ENCODE results near the gene CDKN2AIPNL.
"Not testable (repeated sequence)": the region's sequence is repeated elsewhere in the genome, so short reads cannot be mapped to it uniquely, and the experiment has no call there.

CDKN2AIPNL gene

DNA sequence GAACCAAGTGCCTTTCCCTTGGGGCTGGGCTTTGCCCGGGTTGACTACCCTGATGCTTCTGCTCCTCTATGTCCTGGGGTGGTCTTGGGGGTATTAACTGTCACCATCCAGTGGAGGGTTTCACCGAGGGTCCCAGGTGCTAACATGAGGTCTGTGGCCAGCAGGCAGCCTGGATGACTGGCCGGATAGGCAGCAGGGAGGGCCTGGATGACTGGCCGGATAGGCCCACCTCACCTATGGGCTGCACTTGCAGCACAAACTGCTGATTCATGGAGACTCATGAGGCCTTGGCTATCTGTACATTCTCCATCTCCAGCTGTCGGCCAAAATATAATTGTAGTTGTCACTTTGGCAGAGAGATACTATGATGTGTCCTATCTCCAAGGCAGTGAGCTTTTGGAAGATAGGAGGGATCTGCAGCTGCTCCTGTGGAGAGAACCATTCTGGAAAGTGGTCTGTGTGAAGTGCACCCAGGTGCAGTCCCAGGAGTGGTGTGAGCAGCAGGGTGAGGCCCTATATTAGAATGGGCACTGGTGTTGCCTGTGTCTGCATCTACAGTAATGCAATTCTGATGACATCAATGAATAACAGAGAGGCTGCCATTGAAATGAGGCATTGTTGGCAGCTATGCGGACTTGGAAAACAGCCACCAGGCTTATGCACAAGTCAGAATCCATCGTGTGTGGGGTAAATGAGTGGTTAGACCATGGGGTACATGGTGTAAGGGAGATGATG lies 26.3 kb upstream of the CDKN2AIPNL start:
- no peak for DNase-seq

DNA sequence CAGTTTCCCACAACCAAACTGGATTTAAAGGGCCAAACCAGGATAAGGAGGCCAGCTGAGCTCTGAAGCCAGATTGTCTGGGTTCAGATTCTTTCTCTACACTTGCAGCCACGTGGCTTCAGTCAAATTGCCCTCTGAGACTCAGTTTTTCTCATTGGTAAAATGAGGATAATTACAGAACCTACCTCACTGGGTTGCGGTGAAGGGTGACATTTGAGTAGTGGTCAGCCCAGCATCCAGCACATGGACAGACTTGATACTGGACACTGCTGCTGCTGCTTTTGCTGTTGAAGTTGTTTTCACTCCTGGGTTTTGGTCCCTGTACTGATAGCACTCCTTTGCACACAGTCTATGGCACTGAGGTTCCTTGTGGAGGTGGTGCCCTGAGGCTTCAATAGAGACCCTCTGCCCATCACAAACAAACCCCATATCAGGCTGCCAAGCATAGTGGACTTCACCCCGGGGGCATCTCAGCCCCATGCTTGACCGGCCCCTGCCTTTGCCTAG lies 25.7 kb upstream of the CDKN2AIPNL start:
- DNase-seq = no peak

DNA sequence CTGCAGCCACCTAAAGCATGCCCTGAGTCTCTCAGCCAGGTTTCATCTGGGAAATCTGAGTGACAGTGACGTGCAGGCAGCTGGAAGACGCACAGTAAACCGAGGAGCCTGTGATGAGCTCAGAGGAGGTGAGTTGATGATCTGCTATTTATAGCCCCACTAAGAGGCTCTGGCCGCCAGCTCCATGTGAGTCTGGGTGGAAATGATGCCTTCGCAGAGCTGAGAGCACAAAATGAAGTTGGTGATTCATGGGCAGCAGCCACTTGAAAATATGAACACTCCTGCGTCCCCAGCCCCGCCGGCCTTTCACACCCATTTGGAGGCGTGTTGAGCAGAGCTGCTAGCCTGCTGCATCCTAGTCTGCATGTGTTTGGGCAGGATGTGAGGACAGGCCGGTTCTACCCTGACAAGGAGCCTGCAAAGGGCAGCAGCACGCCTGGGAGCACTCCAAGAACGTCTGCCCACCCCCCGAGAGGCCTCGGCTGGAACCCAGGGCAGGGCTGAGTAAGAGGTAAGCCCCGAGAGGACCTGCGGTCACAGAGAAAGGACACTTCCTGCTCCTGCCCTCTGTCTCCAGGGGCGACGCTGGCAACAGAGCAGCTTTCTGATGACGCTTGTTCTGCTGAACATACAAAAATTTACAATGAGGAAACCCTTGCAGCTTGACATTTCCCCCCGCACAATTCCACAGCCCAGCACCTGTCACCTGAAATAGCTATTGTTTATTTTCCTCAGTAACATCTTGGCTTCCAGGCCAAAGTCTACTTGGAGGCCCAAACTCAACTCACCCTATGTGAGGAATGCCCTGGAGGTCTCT lies 25.1 kb upstream of the CDKN2AIPNL start:
- no peak for DNase-seq

GRCh38 chr5:134435560-134435959 lies 23.9 kb upstream of the CDKN2AIPNL start:
- no peak for DNase-seq

DNA sequence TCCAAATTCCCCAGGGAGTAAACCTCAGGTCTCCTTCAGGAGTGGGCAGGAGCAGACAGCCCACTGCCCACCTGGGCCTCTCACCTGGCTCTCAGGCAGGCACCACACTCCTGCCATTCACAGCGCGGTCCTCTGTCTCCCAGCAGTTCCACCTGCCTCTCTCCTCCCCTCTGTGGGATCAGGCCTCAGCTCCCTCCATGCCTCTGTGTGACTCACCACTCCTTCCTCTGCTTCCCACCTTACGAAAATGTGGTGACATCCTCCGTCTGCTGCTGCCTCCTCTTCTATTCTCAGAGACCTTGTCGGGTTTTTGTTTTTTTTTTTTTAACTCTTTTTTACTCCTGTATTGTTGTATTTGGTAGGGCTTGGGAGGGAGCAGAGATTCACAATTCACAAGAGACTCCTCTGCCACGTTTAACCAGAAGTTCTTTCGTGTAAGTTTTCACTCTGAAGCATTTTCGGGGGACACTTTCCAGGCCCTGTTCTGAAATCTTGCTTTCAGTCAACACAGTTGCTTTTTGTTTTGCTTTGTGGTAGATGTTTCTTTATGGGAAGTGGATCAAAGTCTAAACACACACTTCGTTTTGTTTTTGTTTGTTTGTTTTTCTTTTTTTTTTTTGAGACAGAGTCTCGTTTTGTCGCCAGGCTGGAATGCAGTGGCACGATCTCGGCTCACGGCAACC lies 21.1 kb upstream of the CDKN2AIPNL start:
- DNase-seq = no peak

DNA sequence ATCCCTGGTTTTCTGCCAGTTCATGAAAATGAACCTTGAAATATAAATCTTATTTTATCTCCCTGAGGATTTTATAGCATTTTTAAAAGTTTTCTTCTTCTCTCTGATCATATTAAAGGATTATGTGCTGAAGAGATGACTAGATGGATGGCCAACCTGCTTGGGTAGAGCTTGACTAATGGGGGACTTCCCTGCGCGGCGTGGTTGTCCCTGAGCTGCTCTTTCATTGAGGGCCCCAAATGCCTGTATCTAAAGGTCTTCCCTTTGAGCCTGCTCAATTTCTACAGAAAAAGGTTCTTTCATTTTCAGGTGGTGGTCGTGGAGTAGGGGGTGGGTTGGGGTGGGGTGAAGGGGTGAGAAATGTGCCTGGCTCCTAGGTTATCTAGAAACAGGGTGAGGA lies 20.5 kb upstream of the CDKN2AIPNL start:
- no peak for DNase-seq

GRCh38 chr5:134430001-134430569 lies 18.4 kb upstream of the CDKN2AIPNL start:
- DNase-seq = no peak

DNA sequence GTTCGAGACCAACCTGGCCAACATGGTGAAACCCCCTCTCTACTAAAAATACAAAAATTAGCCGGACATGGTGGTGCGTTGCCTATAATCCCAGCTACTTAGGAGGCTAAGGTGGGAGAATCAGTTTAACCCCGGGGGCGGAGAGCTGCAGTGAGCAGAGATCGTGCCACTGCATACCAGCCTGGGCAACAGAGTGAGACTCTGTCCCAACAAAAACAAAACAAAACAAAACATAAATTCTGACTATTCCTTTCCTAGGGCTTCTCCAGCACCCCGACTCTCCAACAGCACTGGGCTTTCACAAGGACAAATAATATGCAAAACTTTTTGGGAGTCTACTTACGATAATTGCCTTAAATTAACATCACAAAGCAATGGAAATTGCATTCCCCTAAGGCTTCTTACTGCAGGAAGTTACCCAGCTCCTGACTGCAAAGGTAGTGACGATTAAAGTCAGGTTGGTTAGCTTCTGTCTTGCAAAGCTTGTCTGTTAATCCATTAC lies 15.9 kb upstream of the CDKN2AIPNL start:
- no peak for DNase-seq

GRCh38 chr5:134426361-134426760 lies 14.7 kb upstream of the CDKN2AIPNL start:
- no peak for DNase-seq

GRCh38 chr5:134423376-134423775 lies 11.7 kb upstream of the CDKN2AIPNL start:
- no peak for DNase-seq

DNA sequence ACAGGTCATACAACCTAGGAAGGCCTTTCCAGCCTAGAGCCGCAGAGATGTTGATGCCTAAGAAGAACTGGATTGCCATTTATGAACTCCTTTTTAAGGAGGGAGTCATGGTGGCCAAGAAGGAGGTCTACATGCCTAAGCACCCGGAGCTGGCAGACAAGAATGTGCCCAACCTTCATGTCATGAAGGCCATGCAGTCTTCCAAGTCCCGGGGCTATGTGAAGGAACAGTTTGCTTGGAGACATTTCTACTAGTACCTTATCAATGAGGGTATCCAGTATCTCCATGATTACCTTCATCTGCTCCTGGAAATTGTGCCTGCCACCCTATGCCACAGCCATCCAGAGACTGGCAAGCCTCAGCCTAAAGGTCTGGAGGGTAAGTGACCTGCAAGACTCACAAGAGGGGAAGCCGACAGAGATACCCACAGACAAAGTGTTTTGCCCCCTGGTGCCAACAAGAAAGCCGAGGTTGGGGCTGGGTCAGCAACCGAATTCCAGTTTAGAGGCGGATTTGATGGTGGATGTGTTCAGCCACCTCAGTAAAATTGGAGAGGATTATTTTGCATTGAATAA lies 11.2 kb upstream of the CDKN2AIPNL start:
- DNase-seq = no peak

GRCh38 chr5:134421038-134421437 lies 9.4 kb upstream of the CDKN2AIPNL start:
- DNase-seq = not testable (repeated sequence)

DNA sequence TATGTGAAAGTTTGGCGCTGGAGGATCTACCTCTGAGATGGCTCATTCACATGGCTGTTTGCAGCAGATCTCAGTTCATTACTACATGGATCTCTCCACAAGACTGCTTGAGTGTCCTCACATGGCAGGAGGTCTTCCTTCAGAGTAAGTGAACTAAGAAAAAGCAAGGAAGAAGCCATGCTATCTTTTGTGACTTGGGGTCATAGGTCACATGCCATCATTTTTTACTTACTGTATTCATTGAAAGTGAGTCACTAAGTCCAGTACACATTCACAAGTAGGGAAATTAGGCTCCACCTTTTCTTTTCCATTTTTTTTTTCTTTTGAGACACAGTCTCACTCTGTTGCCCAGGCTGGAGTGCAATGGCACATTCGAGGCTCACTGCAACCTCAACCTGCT lies 8.7 kb upstream of the CDKN2AIPNL start:
- no peak for DNase-seq

GRCh38 chr5:134418958-134419357 lies 7.3 kb upstream of the CDKN2AIPNL start:
- no peak for DNase-seq

DNA sequence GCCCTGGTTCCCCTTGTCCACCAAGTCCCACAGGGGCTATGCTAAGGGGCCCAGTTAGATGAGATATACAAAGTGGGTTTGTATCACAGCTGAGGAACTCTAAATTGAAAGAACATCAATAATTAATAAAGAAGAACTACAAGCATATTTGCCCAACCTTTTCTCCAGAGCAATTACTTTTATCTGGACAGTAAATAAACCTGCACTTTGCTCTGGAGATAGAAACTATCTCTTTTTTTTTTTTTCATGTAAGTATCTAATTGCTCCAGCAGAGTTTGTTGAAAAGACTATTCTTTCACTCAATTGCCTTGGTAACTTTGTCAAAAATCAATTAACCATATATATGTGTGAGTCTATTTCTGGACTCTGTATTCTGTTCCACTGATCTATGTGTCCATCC lies 6.0 kb upstream of the CDKN2AIPNL start:
- DNase-seq = no peak

- no peak for DNase-seq
These were observed 1.4 kb upstream of the CDKN2AIPNL start for GRCh38 chr5:134413046-134413445.

DNA sequence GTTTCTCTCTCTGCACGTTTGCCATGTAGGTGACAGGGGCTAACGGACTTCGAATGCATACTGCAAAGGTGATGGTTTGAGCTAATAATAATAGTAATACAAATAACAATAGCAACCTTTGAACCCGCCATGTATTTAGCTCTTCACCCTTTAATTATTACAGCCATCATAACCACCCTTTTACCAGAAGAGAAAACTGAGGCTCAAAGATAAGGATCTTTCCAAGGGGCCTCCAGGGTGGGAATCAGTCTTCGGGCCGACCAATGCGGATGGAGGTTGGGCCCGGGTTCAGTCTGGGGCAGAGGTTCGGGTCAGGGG lies 494 bp downstream of the CDKN2AIPNL start:
- no peak for DNase-seq

GRCh38 chr5:134410822-134411221 lies 859 bp downstream of the CDKN2AIPNL start:
- no peak for DNase-seq

DNA sequence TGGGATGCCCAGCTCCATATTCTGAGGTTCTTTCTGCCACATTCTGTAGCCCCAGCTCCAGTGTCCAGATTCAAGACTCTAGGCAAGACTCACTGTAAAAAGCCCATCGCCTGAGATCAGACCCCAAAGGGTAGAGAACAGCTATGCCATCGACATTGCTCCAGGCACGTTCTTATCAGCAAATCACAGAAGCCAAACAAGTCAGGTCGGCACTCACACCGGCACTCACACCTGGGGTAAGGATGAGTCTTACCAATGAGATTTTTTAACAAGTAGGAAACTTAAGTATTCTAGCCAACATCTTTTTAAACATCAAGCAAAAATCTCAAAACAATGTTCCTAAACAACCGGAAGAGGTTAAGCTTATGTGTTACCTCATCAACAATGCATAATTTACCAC lies 2.4 kb downstream of the CDKN2AIPNL start:
- no peak for DNase-seq

DNA sequence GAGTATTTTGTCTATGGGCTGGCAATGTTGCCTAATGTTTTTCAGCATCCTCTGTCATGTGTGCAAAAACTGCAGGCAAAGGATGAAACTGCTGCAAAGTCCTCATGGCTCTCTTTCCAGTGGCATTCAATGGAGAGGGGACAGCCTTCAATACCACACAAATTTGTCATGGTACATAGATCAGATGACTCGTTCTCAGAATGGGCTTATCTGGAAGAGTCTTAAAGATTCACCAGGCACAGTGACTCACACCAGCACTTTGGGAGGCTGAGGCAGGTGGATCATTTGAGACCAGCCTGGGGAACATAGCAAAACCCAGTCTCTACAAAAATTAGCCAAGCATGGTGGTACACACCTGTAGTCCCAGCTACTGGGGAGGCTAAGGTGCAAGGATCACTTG lies 5.3 kb downstream of the CDKN2AIPNL start:
- no peak for DNase-seq

GRCh38 chr5:134403951-134404350 lies 7.7 kb downstream of the CDKN2AIPNL start:
- no peak for DNase-seq

DNA sequence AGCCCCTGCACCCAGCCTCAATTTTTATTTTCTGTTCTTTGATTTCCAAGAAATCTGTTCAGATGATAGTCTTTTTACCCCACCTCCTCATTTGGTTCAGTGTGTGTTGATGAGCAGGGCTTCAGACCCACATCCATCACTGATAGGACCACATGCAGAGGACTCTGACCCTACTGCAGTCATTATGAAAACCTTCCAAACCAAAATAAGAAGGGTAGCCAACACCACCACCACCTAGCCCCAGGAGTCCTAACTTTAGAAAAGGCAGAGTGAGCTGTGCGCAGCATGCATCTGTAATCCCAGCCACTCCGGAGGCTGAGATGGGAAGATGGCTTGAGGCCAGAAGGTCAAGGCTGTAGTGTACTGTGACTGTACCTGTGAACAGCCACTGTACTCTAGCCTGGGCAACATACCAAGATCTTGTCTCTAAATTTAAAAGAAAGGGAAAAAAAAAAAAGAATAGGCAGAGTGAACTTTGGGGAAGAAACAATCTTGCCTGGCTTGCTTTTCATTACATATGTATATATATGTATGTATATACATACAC lies 13.0 kb downstream of the CDKN2AIPNL start:
- DNase-seq = no peak

DNA sequence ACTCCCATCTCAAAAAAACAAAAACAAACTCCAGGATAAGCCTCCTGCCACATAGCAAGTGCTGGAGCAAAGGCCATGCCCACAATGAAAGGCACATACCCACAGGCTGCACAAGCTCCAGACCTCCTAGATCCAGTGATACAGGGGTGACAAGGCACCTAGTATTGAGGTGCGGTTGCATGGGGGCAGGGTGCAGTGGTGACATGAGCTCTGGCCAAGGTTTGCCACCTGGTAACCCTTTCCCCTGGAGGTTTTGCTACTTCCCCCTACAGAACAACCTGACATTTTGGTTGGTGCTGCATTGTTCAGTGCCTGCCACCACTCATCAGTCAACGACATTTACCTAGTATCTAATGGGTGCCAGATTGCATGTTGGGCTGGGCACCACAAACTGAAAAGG lies 14.5 kb downstream of the CDKN2AIPNL start:
- no peak for DNase-seq
